SIG-M5 treated with dmso at 0.1 percent for 504 hours (cell line): ENCODE data around the gene IRF6.

Experiments used
- DNase-seq: peaks from one replicate; lab custom pipeline; 2025; ENCODE audit not compliant: unreplicated experiment; lab: John Stamatoyannopoulos, UW

Gene IRF6

GRCh38 chr1:209736490-209737117, 69.3 kb downstream of the IRF6 start:
- DNase-seq: no peak
